Activated CD4-positive, alpha-beta T cell treated with anti-CD3 and anti-CD28 coated beads, Interleukin-2, amount 50 U/mL, for 16 hours (primary cell): Measurements from ENCODE around the gene RGS14.
A peak's percentile ranks its signal among the peaks of the same experiment; 100 is the strongest.
"Not testable (repeated sequence)": the region's sequence is repeated elsewhere in the genome, so short reads cannot be mapped to it uniquely, and the experiment has no call there.

Experiments
- DNase-seq: peaks from one replicate; pipeline ENCODE4 v3.0.0-alpha.2; 2020

The RGS14 gene

DNA sequence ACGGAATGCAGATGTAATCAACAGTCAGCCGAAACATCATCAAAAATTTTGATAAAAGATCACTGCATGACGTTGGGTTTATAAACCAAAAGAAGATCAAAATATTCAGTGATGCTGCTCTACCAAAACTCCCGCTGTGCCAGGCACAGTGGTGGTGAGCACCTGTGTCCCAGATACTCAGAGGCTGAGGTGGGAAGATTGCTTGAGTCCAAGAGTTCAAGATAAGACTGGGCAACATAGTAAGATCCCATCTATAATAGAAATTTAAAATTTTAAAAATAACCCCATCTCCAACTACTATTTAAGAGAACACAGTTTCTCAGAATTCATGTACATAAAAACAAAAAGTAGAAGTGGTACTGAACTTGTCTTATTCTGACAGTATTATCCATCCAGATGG lies 10.0 kb upstream of the RGS14 start:
- no peak for DNase-seq

DNA sequence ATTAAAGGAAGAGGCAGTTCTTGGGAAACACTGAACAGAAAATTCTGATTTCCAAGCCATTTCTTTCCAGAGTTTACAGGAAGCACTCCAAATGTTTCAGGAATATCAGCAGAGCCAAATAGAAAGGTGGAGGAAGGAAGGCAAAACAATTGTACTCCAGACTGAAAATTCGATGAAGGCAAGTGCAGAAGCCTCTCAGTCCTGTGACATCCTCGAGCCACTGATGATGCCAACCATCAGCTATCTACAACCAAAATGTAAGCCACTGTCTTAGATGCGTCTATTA lies 8.4 kb upstream of the RGS14 start:
- DNase-seq = no peak

DNA sequence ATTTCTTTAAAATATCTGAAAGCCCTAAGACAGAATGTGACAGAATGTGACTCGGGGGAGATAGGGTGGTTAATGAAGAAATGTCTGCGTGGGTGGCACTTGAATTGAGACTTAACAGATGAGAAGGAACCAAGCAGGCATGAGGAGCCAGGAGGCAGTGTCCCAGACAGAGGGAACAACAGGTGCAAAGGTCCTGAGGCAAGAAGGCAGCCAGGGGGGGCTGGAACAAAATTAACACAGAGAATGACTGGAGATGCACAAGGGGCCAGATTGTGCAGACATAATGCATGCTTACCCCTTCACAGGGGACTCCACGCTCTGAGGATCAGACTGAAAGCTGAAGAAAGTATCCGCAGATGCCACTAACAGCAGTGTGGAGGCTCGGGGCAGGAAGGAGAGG lies 8.0 kb upstream of the RGS14 start:
- DNase-seq = no peak

DNA sequence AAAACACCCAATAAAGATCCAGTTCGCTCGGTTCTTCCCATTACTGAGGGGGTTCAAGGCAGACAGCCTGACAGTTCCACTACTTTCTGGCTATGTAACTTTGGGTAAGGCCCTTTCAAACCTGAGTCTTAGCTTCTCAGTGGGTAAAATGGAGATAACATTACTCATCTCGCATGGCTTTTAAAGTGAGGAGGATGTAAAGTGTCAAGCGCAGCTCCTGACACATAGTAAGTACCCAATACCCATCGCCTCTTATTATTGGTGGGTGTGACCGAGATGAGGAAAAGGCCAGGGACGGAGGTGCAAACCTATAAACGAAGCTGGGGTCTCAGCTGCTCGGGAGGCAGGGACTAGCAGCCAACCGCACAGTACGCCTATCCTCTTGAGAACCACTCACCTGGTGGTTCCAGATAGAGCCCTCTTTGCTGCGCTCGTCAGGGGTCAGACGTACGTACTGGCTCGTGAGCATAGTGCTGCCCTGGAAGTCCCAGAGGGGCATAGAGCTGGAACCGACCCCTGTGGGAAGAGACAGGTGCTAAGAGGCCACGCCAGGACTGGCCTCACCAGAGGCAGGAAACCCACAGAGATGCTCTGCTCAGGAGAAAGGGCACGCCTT lies 6.8 kb upstream of the RGS14 start:
- peak; percentile 25 for DNase-seq

DNA sequence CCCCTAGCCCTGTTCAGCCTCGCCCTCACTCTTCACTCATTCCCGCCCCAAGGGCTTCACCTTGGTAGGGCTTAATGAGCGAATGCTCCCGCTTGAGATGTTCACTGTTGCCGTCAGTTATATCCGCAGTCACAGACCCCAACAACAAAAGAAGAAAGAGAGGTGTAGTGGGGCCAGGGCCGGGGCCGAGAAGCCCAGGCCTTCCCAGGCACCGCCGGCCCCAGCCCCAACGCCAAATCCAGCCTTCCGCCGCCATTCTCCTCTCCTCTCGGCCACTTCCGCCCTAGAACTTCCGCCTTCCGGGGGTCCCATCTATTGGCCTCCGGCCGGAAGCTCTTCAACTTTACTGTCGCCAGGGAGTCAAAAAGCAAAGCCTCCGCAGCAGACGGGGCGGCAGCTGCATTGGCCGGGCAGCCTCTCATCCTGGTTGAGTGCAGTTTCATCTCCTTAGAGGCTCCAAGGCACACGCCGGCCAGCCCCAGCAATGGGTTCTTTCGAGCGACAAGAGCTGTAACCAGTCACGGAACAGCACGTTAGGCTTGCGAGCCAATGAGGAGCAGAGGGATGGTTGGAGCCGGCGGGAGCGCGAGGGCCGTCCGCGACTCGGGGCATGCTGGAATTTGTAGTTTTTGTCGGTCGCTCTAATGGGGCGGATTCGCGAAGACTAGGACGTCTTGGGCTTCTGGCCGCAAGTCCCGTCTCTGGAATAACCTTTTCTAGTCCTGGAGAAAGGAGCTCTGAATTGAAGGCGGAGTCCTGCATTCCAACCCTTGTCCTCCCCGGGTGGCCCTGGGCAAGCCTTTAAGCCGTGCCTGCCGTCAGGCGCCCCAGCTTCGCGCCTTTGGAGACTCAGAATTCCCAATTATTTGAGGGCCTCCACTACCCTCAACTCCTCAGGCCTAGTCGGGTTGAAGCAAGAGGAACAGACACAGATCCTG lies 6.1 kb upstream of the RGS14 start, which contains the start of gene LMAN2:
LMAN2 (minus strand) TSS at position 277 of the 938 bp plus-strand sequence; CDS start at position 256, 21 bp downstream.
- DNase-seq = peak; percentile 96

DNA sequence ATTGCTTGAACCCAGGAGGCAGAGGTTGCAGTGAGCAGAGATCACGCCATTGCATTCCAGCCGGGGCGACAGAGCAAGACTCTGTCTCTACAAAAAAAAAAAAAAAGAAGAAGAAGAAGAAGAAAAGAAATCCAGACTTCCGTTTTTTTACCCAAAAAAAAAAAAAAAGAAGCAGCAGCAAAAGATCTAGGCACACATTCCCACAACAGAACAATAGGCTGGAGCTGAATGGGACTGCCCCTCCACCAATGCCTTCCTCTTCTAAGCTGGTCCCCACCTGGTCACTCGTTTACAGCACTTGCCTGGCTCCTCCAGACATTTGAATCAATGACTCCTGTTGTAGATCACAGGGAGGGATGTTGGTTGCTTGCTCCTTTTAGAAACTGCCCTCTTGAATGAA lies 4.6 kb upstream of the RGS14 start:
- DNase-seq = no peak

DNA sequence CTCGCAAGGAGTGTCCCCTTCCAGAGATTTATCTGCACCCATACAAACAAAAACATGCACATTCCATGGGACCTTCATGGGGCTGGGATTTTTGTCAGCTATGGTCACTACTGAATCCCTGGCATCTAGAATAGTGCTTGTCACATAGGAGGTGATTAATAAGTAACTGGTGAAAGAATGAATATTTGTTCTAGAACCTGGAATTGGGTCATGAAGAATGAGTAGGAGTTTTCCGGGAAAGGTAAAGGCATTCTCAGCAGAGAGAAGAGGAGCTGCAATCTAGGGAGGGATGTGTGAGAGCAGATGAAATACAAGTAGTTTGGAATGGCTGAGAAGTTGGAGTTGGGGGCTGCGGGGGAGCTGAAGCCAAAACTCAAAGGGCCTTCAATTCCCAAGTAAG lies 3.5 kb upstream of the RGS14 start:
- DNase-seq = no peak

DNA sequence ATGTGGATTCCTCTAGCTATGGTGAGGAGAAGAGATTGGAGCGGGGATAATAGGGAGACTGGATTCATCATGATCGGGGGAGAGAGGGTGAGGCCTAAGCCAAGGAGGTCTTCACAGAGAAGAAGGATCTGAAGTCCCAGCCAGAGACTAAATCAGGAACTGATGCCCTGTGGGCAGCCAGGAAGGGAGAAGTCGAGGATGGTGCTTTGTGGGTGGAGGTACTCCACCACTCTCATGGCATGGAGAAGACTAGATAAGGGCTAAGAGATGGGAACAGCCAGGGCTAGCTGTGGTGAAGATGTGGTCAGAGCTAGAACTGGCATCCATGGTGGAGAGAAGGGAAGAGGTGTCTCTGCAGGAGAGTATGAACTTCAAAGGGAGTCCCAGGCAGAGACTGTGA lies 3.0 kb upstream of the RGS14 start:
- no peak for DNase-seq

DNA sequence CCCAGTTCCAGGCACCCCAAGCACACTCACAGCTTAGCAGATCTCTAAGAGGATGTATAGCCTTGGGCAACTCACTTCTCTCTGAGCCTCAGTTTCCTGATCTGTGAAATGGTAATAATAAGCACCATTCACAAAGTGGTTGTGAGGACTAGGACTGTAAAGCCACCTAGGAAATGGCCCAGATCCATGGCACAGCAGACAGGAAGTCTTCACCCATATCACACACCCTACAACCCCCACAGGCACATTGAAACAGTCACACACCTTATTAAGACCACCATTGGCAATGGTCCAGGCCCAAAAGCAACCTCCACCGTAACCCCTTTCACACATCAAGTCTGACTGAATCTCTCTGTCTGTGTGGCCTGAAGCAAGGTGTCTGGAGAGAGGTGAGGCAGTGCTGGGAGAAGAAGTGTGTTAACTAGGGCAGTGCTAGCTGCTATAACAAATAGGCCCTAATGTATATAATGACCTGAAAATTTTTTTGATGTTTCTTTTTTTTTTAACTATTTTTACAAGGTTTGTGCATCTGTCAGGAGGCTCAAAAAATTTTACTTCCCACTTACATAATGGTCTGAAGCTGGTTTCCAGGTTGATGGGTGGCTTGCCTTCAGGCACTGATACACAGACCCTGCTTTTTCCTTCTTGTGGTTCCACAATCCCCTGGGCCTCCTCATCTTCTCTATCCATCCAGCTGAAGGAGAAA lies 2.4 kb upstream of the RGS14 start:
- DNase-seq = no peak

DNA sequence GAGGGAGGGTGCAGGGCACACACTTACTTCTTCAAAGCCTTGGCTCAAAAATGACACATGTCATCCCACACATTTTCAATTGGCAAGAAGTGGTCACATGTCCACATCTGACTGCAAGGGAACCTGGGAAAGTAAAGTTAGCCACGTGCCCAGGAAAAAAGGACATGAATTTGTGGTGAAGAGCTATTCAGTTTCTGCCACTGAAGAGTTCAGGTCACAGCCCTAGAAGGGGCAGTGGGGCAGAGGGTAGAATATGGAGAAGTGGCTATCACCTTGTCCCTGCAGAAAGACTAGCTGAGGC lies 1.9 kb upstream of the RGS14 start:
- DNase-seq = no peak

DNA sequence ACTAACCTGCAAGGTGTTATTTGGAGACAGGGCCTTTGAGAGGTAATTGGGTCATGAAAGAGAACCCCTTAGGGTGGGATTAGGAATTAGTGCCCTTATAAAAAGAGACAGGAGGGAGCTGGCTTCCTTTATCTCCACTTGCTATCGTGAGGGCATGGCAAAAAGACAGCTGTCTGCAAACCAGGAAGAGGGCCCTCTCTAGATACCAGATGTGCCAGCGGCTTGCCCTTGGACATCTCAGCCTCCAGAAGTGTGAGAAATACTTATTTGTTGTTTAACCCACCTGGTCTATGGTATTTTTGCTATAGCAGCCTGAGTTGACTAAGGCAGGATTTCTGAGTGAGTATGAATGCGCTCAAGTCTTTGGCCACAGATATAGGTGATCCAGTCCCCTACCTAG lies 978 bp upstream of the RGS14 start:
- no peak for DNase-seq

DNA sequence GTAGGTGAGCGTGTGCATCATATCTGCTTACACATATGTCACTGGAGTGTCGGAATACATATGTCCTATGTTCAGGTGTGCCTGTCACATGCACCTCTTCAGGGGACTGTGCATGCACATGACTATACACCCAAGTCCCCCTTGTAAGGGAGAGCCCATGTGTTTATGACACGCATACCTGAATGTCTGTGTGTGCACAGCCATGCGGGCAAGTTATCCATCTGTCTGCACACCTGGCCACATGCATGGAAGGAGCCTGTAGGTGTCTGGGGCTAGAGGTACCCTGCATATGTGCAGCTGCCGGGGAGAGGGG lies 622 bp upstream of the RGS14 start:
- no peak for DNase-seq

DNA sequence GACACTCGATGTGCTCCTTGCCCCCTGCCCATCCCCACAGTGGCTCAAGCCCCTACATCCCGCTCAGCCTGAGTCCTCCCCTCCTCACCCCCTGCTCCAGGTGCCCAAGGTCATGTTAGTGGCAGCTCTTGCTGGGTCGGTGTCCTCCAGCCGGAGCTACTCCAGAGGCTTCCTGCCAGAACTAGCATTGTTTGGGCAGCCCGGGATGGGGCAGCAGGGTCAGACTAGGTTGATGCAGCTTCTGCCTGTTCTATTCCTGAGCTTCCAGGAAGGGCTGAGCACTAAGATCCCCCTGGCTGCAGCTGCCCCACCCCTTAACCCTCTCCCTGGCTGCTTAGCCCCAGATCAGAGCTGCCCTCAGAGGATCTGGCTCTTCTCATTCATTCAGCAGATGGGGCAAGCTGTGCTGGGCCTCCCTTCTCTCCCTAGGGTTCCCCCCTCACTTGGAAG lies 671 bp downstream of the RGS14 start:
- no peak for DNase-seq

DNA sequence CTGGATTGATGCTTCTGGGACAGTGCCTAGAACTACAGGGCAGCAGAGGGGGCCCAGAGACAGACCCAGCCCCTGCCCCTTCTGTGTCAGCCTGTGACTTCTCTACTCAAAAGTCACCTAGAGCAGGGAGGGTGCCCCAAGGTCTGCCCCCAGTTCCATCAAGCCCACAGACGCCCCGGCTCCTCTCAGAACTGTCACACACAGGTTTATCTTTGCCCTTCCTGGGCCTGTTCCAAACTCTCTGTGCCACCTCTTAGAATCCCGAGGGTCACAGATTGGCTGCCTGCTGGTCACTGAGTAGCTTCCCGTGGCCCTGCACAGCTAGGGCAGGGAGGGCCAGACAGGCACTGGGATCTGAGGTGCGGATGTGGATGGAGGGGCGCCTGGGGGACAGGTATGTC lies 1.7 kb downstream of the RGS14 start:
- no peak for DNase-seq

DNA sequence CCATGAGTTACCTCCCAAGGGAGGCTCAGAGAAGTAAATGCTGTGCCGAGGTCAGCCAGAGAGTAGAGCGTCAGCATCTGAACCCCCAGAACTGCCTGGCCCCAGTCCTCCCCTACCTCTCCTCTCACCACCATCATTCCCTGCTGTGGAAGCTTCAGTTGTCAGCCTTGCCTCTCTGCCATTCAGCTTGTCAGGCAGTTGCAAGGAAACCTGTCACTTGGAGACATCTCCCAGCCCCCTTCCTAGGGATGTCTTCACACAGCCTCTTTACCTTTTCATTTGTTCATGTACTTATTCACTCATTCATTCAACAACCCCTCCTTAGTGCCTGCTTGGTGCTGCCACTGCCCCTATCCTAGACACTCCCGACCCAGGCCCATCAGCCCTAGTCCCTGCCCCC lies 2.1 kb downstream of the RGS14 start:
- DNase-seq = no peak

DNA sequence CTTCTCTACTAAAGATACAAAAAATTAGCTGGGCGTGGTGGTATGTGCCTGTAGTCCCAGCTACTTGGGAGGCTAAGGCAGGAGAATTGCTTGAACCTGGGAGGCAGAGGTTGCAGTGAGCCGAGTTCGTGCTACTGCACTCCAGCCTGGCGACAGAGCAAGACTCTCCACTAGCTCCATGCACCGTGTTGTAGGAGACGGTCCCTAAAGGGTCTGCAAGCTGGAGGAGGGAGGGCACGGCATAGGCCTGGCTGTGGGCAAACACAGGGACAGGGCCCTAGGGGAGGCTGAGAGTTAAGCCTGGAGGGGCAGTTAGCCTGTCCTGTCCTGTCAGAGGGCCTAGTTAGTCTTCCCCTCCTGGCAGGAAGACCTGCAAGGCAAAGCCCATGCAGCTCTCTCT lies 3.0 kb downstream of the RGS14 start:
- DNase-seq = not testable (repeated sequence)

DNA sequence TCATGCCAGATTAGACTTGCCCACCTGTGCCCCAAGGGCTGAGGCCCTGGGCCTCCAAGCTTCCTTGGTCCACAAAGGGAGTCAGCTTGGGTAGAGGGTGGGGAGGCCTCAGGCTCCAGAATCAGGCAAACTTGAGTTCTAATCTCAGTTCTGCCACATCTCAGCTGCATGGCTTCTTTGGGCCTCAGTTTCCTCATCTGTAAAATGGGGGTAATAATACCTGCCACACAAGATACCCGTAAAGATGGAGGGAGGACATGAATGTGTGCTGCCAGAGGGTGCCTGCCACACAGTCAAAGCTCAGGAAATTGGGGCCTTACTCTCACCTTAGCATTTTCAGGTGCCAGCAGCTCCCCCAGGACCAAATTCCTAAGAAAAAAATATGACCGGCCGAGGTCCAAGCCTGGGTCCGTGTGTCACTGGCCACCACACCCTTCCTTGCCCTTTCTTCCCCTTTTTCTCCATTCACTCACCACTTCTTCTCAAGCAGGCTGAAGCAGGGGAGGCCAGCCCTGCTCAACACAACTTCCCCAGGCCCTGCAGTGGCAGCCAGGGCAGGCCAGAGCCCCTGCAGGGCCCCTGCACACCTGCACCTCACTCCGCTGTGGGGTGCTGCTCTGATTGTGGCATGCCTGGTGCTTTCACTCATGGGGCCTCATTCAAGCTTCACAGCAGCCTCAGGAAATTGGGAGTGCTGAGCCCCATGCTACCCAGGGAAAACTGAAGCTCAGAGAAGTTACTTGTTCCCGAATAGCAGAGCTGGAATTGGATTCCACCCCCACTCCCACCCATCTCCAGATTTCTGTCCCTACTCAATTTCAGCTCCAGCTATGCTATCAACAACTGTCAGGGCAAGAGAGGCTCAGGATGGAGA lies 3.9 kb downstream of the RGS14 start:
- no peak for DNase-seq

DNA sequence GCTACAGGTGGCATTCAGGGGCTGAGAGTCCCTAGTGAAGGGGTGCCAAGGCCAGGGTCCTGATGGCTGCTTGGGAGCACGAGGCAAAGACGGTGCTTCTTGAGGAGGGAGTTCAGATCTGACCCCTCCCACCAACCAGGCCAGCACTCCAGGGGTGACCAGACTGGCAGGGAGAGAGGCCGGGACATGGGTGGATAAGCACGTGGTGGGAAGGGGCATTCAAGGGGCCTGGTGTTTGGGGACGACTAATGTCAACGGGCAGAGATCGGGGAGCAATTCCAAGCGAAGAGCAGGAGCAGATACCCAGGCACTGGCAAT lies 4.5 kb downstream of the RGS14 start:
- no peak for DNase-seq

DNA sequence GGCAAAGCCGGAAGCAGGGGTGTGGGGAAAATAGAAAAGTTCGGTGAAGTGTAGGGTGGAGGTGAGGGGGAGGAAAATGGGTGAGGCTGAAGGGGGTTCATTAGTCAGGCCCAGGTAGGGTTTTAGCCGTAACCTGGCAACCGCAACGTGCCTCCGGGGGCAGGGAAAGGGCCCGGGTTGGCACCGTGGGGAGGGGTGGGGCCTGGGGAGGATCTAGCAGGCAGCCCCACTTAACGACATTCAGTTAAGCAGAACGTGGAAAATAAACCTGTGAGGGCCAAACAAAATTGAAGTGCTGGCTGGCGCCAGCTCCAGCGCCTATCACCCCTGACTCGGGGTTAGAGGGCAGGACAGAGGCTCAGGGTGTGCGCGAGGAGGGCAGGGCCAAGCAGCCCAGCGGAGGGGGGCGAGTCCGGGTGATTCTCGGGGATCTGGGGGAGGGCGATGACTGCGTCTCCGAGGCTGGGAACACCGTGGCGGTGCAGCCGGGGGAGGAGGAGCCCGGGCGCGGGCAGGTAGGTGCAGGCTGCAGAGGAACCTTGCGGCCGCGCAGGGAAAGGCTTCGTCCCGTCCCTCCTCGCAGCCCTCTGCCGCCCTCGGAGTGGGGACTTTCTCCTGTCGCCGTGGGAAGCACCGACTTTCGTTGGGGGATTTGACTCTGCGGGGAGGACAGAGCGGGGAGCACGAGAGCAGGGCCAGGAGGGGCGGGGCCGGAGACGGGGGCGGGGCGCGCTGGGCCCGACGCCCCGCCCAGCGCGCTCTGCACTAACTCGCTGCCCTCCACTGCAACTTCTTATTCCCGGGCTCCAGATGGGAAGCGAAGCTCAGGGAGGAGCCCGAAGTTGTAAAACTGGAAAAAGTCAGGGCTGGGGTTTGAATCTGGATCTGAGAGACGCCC lies 5.1 kb downstream of the RGS14 start:
- DNase-seq = peak; percentile 70

DNA sequence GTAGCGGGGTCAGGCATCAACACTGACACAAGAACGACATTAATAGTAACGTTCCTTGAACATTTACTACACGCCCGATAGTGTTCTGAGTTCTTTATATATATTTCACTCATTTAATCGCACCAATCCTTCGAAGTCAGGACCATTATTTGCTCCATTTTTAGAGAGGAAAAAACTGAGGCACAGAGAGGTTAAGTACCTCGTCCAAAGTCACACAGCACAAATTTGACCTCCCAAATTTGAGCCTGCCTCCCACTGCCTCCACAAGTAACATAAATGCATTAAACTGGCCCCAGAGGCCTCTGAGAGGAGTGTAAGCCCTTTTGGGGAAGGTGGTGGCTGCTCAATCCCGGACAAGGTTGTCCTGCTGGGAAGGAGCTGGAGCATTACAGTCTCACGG lies 5.8 kb downstream of the RGS14 start:
- DNase-seq = no peak

DNA sequence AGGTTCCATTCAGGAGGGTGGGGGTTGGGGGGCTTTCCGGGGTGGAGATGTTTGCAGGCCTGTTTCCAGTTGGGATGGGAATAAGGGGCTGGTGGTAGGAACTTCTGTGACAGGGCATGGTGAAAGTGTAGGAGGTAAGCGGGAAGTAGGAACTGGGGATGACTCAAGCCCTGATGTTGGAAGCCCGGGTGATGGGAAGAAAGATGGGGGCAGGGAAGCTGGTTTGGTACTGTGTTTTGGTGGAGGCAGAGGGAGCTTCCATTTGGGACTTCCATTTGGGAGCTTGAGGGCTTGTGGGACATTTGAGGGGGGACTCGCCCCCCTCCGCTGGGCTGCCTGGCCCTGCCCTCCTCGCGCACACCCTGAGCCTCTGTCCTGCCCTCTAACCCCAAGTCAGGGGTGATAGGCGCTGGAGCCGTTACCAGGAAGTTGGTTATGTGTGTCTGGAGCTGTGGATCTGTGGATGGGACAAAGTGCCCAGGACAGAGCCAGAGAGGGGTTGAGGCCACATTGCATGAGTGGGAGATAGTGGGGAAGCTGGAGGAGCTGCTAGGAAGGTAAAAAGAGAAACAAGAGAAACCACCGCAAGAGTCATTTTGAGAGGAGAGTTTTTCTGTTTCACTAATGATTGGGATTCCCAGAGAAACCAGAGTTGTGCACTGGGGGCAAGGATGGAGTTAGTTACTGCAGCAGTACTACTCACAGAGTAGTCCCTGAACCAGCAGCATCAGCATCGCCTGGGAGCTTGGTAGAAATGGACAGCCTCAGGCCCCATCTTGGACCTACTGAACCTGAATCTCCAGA lies 6.6 kb downstream of the RGS14 start:
- DNase-seq = peak; percentile 88
